NCI-H1436 (cell line): Measurements from ENCODE around the gene GSC.
"Not testable (repeated sequence)": the region's sequence is repeated elsewhere in the genome, so short reads cannot be mapped to it uniquely, and the experiment has no call there.

Source experiments
- DNase-seq: peaks from one replicate; lab custom pipeline; 2025; lab: John Stamatoyannopoulos, UW

The GSC gene

GRCh38 chr14:94746131-94746530 is 23.8 kb downstream of the GSC start:
- DNase-seq = no peak

- no peak for DNase-seq
Observed at GRCh38 chr14:94738751-94739150, 31.2 kb downstream of the GSC start.

- DNase-seq = no peak
Observed at GRCh38 chr14:94738097-94738496, 31.8 kb downstream of the GSC start.

- DNase-seq = no peak
Observed at GRCh38 chr14:94728950-94729349, 41.0 kb downstream of the GSC start.

- not testable (repeated sequence) for DNase-seq
Observed at GRCh38 chr14:94728440-94728839, 41.5 kb downstream of the GSC start.

GRCh38 chr14:94726649-94727048 is 43.3 kb downstream of the GSC start:
- not testable (repeated sequence) for DNase-seq

- DNase-seq = no peak
Observed at GRCh38 chr14:94724993-94725392, 44.9 kb downstream of the GSC start.

- no peak for DNase-seq
Observed at GRCh38 chr14:94722397-94722796, 47.5 kb downstream of the GSC start.
